HepG2 (cell line): ENCODE results near the gene IL17RC. TPM values are rescaled to one million over a fixed set of nuclear protein-coding genes. Genes with fewer than 3 reads are reported as not detected.

ENCODE experiments used
- ATAC-seq: fragments of 200-7000 bp; cut with Tn5 transposase; 3 replicates; pipeline ENCODE4 v1.9.1; 2020; ENCODE audit warnings: mild to moderate bottlenecking, moderate library complexity
- BruUV-seq: library from RNA; stranded (reverse); fragments of 400-500 nt; replicated peaks from 2 replicates; lab custom pipeline; 2021; lab: Mats Ljungman, UMichigan
- CTCF ChIA-PET: fragments of 300-600 bp; formaldehyde crosslinking; extraction: SDS; loops from one replicate; lab custom pipeline; 2021; ENCODE audit warnings: low total read pairs, inconsistent platforms, low intra/inter-chr PET ratio; lab: Yijun Ruan, JAX
- POLR2A ChIA-PET: fragments of 350-600 bp; sonication (Branson Sonifier 250); formaldehyde crosslinking; loops from one replicate; lab custom pipeline; 2020; ENCODE audit warnings: antibody characterized with exemption, inconsistent platforms; lab: Yijun Ruan, JAX
- DNase-seq: peaks from one replicate; pipeline ENCODE4 v3.0.0-alpha.2; 2015; ENCODE audit warnings: low spot score
- FAIRE-seq: peaks from 3 replicates; lab custom pipeline; 2011; peaks lifted over from hg19 to GRCh38; lab: Jason Lieb, UNC
- H2AFZ ChIP-seq: one replicate; pipeline ENCODE4 v1.6.1; 2011; ENCODE audit warnings: low read length, inconsistent platforms
- H3K27ac ChIP-seq: fragments of 300-600 bp; 3 replicates; pipeline ENCODE4 v1.8.0; 2011; ENCODE audit warnings: mixed run types, mild to moderate bottlenecking, mixed read lengths, low read length, inconsistent platforms; ENCODE audit not compliant: insufficient read depth; ENCODE audit errors: extremely low read length
- H3K27me3 ChIP-seq, 2 experiments: fragments of 200-600 bp in 1 of 2; 2 replicates in 1 of 2; 3 replicates in 1 of 2; pipeline versions ENCODE4 v1.6.0 to v1.8.0; 2011; ENCODE audit warnings: low read length in 2 of 2, mild to moderate bottlenecking in 2 of 2, moderate library complexity in 2 of 2, inconsistent platforms in 1 of 2; ENCODE audit not compliant: insufficient read depth in 2 of 2, control insufficient read depth in 1 of 2
- H3K36me3 ChIP-seq, 2 experiments: fragments of 200-600 bp in 1 of 2; replicated peaks in 1 of 2; 2 replicates in 1 of 2; 3 replicates in 1 of 2; pipeline versions ENCODE4 v1.5.1 to v1.8.0; 2011; ENCODE audit warnings: low read length in 2 of 2, inconsistent platforms in 1 of 2; ENCODE audit not compliant: insufficient read depth in 2 of 2, control insufficient read depth in 1 of 2
- H3K4me1 ChIP-seq: 2 replicates; pipeline ENCODE4 v1.5.1; 2012; ENCODE audit warnings: low read length, inconsistent platforms; ENCODE audit not compliant: insufficient read depth
- H3K4me2 ChIP-seq: 2 replicates; pipeline ENCODE4 v1.6.0; 2011; ENCODE audit warnings: low read depth, low read length, inconsistent platforms
- H3K4me3 ChIP-seq, 3 experiments: fragments of 200-600 bp in 1 of 3; sonication (generic), shearing (Covaris generic) in 1 of 3; replicated peaks in 1 of 3; 2 replicates each; pipeline ENCODE4 v1.5.1; 2011 to 2016; ENCODE audit warnings: low read length in 3 of 3, inconsistent platforms in 2 of 3, low read depth in 2 of 3, mild to moderate bottlenecking in 2 of 3, control low read depth in 1 of 3, mixed read lengths in 1 of 3; ENCODE audit not compliant: insufficient read depth in 1 of 3
- H3K79me2 ChIP-seq: one replicate; pipeline ENCODE4 v1.6.1; 2011; ENCODE audit warnings: low read length, inconsistent platforms; ENCODE audit not compliant: insufficient read depth
- H3K9ac ChIP-seq: 2 replicates; pipeline ENCODE4 v1.6.0; 2011; ENCODE audit warnings: mild to moderate bottlenecking, low read depth, low read length, inconsistent platforms; ENCODE audit not compliant: insufficient read depth
- H3K9me3 ChIP-seq: 2 replicates; pipeline ENCODE4 v1.5.1; 2012; ENCODE audit warnings: mild to moderate bottlenecking, low read length
- H4K20me1 ChIP-seq: 2 replicates; pipeline ENCODE4 v1.6.0; 2011; ENCODE audit warnings: inconsistent platforms, mild to moderate bottlenecking, low read length, moderate library complexity; ENCODE audit not compliant: insufficient read depth
- BCL3 ChIP-seq: sonication (generic); formaldehyde crosslinking; IDR thresholded peaks from 2 replicates; pipeline ENCODE4 v1.5.1; 2020; ENCODE audit warnings: mild to moderate bottlenecking, missing genetic modification reagents, moderate library complexity
- BHLHE40 ChIP-seq: IDR thresholded peaks from 2 replicates; pipeline ENCODE4 v1.6.1; 2011; ENCODE audit warnings: low read length, improper control_type of control experiment
- FOSL2 ChIP-seq: sonication (generic); formaldehyde crosslinking; IDR thresholded peaks from 2 replicates; pipeline ENCODE4 v1.4.0; 2020; ENCODE audit warnings: missing genetic modification reagents
- HNF4A ChIP-seq: sonication (generic); formaldehyde crosslinking; IDR thresholded peaks from 2 replicates; pipeline ENCODE4 v1.4.0; 2020; ENCODE audit warnings: missing genetic modification reagents
- IRF9 ChIP-seq: sonication (generic); formaldehyde crosslinking; IDR thresholded peaks from 2 replicates; pipeline ENCODE4 v1.8.0; 2022; ENCODE audit warnings: missing genetic modification reagents, mild to moderate bottlenecking, borderline replicate concordance
- PRMT3 ChIP-seq: sonication (generic); formaldehyde crosslinking; IDR thresholded peaks from 2 replicates; pipeline ENCODE4 v1.8.1; 2022; ENCODE audit warnings: low read depth, mild to moderate bottlenecking, moderate library complexity, missing genetic modification reagents, borderline replicate concordance
- RFX3 ChIP-seq: IDR thresholded peaks from 2 replicates; pipeline ENCODE4 v1.6.1; 2016; ENCODE audit warnings: missing biosample characterization, missing genetic modification reagents
- SAP130 ChIP-seq: IDR thresholded peaks from 2 replicates; pipeline ENCODE4 v1.6.1; 2016; ENCODE audit warnings: low read depth
- SP5 ChIP-seq: IDR thresholded peaks from 2 replicates; pipeline ENCODE4 v1.6.1; 2016; ENCODE audit warnings: low read depth, borderline replicate concordance
- ZBTB2 ChIP-seq: sonication (generic); formaldehyde crosslinking; IDR thresholded peaks from 2 replicates; pipeline ENCODE4 v1.8.0; 2022; ENCODE audit warnings: low read depth, missing genetic modification reagents
- ZFP36L1 ChIP-seq: sonication (generic); formaldehyde crosslinking; IDR thresholded peaks from 2 replicates; pipeline ENCODE4 v1.8.0; 2022; ENCODE audit warnings: mild to moderate bottlenecking, missing genetic modification reagents, moderate library complexity
- ZNF263 ChIP-seq: sonication (generic); formaldehyde crosslinking; IDR thresholded peaks from 2 replicates; pipeline ENCODE4 v1.4.0; 2020; ENCODE audit warnings: missing genetic modification reagents
- ZNF296 ChIP-seq: sonication (generic); formaldehyde crosslinking; conservative IDR thresholded peaks from 2 replicates; pipeline ENCODE4 v1.5.0; 2020; ENCODE audit warnings: mild to moderate bottlenecking, missing genetic modification reagents
- ZNF607 ChIP-seq: sonication (generic); formaldehyde crosslinking; IDR thresholded peaks from 2 replicates; pipeline ENCODE4 v1.5.1; 2020; ENCODE audit warnings: missing genetic modification reagents, mild to moderate bottlenecking, borderline replicate concordance
- ZNF639 ChIP-seq: conservative IDR thresholded peaks from 2 replicates; pipeline ENCODE4 v1.6.1; 2018; ENCODE audit warnings: missing genetic modification reagents
- WGBS: methylation state at CpG from one replicate; pipeline ENCODE4 v1.1.6; 2017; ENCODE audit warnings: low lambda C conversion rate; 5-methylcytosine and 5-hydroxymethylcytosine counted together
- in situ Hi-C: cut with HindIII; loops from 2 replicates; pipeline ENCODE4 v1.10.0; 2017; ENCODE audit warnings: low pct_unique_long_range_greater_than_20kb; ENCODE audit not compliant: extremely low pct_ligation_motif_present
- intact Hi-C: fragments of 100-400 bp; cut with micrococcal nuclease; formaldehyde crosslinking; loops from one replicate; pipeline ENCODE4 v1.10.0; 2022; ENCODE audit not compliant: unreplicated experiment
- polyA plus RNA-seq, 8 experiments: library from polyadenylated mRNA; depleted of rRNA in 3 of 8; stranded (reverse) in 7 of 8; unstranded in 1 of 8; fragments of >200 nt; fragmentation: Illumina TruSeq in 4 of 8; extraction: Trizol in 4 of 8; gene quantifications; 2 replicates each; pipeline versions ENCODE4 v1.2.1 to v1.2.3, GENCODE V29; 2011 to 2016; ENCODE audit warnings: low read depth in 4 of 8, missing spikeins in 1 of 8, mixed read lengths in 1 of 8; ENCODE audit not compliant: insufficient read depth in 1 of 8
- total RNA-seq, 5 experiments: library from RNA; depleted of rRNA; stranded (reverse); fragments of >200 nt; fragmentation: Illumina TruSeq; extraction: Trizol; gene quantifications; 2 replicates each; pipeline ENCODE4 v1.2.3, GENCODE V29; 2016; ENCODE audit warnings: low read depth in 1 of 5

Gene IL17RC
- total and polyA plus RNA-seq, 2 of the 13 experiments (the other 11 are each of a cell fraction or from before 2014, with no cell fraction given) = 20.7 to 24.0 TPM

- TF ChIP-seq IRF9 (CRISPR knock-in tag) = no peak
- no peak for TF ChIP-seq HNF4A (CRISPR knock-in tag)
- TF ChIP-seq PRMT3 = no peak
These were observed 33.0 kb upstream of the IL17RC start (continued) for GRCh38 chr3:9883706-9884554.

GRCh38 chr3:9884555-9885165 lies 32.2 kb upstream of the IL17RC start:
- in situ Hi-C loops (no loop called here), intact Hi-C loops (no loop called here)
- no peak overlapping the region for H3K9ac ChIP-seq
- no peak overlapping the region; the same call in 1 of the 2 replicates for H3K4me2 ChIP-seq
- H3K36me3 ChIP-seq = no peaks in the 10 kb centered on the region
- DNase-seq = peak; percentile 29
- no peaks in the 10 kb centered on the region for H4K20me1 ChIP-seq
- WGBS = 39% methylated on average over 11 of the region's 11 CpGs
- no peaks in the 10 kb centered on the region for H3K9me3 ChIP-seq
- FAIRE-seq = no peak
- CTCF ChIA-PET = no interaction called here
- H2AFZ ChIP-seq = no peak overlapping the region
- ATAC-seq = peak; percentile 52; the same call in 2 of the 3 replicates
- no peaks in the 10 kb centered on the region for H3K27me3 ChIP-seq
- POLR2A ChIA-PET = interaction anchor here (1.3 to 2.0 kb wide), 4 partner anchors 13 to 48 kb away, joined by 4 to 7 read pairs (median 5); partner anchors contain the start of genes CRELD1 and IL17RE
- no peaks in the 10 kb centered on the region for H3K79me2 ChIP-seq
- H3K4me1 ChIP-seq = peaks cover 33% of the 10 kb centered on the region
- no peak overlapping the region for H3K4me3 ChIP-seq
- no TSS peak for BruUV-seq
- H3K27ac ChIP-seq = no peak overlapping the region
- TF ChIP-seq FOSL2 (peak; percentile 42), SAP130 (CRISPR knock-in tag) (no peak), ZFP36L1 (CRISPR knock-in tag) (no peak), BCL3 (CRISPR knock-in tag) (no peak), BHLHE40 (no peak), ZNF607 (CRISPR knock-in tag) (no peak), ZNF296 (no peak), ZNF263 (CRISPR knock-in tag) (peak; percentile 90), RFX3 (CRISPR knock-in tag) (no peak), SP5 (no peak), ZBTB2 (CRISPR knock-in tag) (no peak), ZNF639 (CRISPR knock-in tag) (no peak)
